HL-60 (cell line): Measurements from ENCODE around the gene ABLIM1.

ENCODE experiments used
- DNase-seq, 2 experiments: peaks; one replicate each; pipeline ENCODE4 v3.0.0-alpha.2; 2010 to 2020; ENCODE audit warnings: low read depth in 1 of 2, low spot score in 1 of 2
- H3K27ac ChIP-seq: fragments of 250-450 bp; sonication (Bioruptor Pico); replicated peaks from 2 replicates; pipeline ENCODE4 v1.5.1; 2020; ENCODE audit warnings: mild to moderate bottlenecking, moderate library complexity
- H3K27me3 ChIP-seq: fragments of 250-450 bp; sonication (Bioruptor Pico); 2 replicates; pipeline ENCODE4 v1.5.1; 2021; ENCODE audit warnings: mild to moderate bottlenecking, moderate library complexity; ENCODE audit not compliant: insufficient read depth, poor library complexity, severe bottlenecking
- H3K4me3 ChIP-seq: replicated peaks from 2 replicates; pipeline ENCODE4 v1.5.1; 2011; ENCODE audit warnings: mild to moderate bottlenecking, control low read depth, low read length; ENCODE audit not compliant: insufficient read depth
- GABPA ChIP-seq: IDR thresholded peaks from 2 replicates; pipeline ENCODE4 v1.6.1; 2012; ENCODE audit warnings: low read depth
- POLR2AphosphoS5 ChIP-seq: IDR thresholded peaks from 2 replicates; pipeline ENCODE4 v1.6.1; 2012; ENCODE audit warnings: low read depth
- SPI1 ChIP-seq: IDR thresholded peaks from 2 replicates; pipeline ENCODE4 v1.6.1; 2012; ENCODE audit warnings: low read depth, mild to moderate bottlenecking, borderline replicate concordance
- TF ChIP-seq, protein P1 (sequence below): IDR thresholded peaks from 2 replicates; pipeline ENCODE4 v1.6.1; 2012; ENCODE audit warnings: low read depth; ENCODE audit not compliant: insufficient replicate concordance
- TF ChIP-seq, protein P2 (sequence below): IDR thresholded peaks from one replicate; pipeline ENCODE4 v1.5.1; 2011; ENCODE audit warnings: low read length, control low read depth, inconsistent platforms; ENCODE audit not compliant: insufficient read depth

Gene ABLIM1

DNA sequence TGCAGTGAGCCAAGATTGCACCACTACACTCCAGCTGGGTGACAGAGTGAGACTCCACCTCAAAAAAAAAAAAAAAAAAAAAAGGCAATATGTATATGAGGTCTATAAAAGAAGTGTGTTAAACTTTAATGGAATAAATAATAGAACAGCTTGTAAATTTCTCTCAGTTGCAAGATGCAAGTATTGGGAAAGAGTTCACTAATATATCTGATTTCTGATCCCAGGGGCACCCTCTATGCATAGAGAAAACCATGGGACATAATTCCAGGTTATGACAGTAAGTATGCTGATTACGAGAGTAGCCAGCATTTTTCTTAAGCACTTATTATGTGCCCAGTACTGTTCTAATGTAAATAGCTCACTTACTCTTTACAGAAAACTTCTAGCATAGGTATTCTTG is 187.7 kb downstream of the ABLIM1 start:
- no peak for DNase-seq
- Histone ChIP-seq H3K4me3 (no peak overlapping the region), H3K27ac (no peak overlapping the region), H3K27me3 (no peaks in the 10 kb centered on the region)
- TF ChIP-seq, protein P1, sequence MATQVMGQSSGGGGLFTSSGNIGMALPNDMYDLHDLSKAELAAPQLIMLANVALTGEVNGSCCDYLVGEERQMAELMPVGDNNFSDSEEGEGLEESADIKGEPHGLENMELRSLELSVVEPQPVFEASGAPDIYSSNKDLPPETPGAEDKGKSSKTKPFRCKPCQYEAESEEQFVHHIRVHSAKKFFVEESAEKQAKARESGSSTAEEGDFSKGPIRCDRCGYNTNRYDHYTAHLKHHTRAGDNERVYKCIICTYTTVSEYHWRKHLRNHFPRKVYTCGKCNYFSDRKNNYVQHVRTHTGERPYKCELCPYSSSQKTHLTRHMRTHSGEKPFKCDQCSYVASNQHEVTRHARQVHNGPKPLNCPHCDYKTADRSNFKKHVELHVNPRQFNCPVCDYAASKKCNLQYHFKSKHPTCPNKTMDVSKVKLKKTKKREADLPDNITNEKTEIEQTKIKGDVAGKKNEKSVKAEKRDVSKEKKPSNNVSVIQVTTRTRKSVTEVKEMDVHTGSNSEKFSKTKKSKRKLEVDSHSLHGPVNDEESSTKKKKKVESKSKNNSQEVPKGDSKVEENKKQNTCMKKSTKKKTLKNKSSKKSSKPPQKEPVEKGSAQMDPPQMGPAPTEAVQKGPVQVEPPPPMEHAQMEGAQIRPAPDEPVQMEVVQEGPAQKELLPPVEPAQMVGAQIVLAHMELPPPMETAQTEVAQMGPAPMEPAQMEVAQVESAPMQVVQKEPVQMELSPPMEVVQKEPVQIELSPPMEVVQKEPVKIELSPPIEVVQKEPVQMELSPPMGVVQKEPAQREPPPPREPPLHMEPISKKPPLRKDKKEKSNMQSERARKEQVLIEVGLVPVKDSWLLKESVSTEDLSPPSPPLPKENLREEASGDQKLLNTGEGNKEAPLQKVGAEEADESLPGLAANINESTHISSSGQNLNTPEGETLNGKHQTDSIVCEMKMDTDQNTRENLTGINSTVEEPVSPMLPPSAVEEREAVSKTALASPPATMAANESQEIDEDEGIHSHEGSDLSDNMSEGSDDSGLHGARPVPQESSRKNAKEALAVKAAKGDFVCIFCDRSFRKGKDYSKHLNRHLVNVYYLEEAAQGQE, result no peak
- TF ChIP-seq GABPA, result no peak
- TF ChIP-seq SPI1, result no peak
- no peak for TF ChIP-seq POLR2AphosphoS5
- TF ChIP-seq, protein P2, sequence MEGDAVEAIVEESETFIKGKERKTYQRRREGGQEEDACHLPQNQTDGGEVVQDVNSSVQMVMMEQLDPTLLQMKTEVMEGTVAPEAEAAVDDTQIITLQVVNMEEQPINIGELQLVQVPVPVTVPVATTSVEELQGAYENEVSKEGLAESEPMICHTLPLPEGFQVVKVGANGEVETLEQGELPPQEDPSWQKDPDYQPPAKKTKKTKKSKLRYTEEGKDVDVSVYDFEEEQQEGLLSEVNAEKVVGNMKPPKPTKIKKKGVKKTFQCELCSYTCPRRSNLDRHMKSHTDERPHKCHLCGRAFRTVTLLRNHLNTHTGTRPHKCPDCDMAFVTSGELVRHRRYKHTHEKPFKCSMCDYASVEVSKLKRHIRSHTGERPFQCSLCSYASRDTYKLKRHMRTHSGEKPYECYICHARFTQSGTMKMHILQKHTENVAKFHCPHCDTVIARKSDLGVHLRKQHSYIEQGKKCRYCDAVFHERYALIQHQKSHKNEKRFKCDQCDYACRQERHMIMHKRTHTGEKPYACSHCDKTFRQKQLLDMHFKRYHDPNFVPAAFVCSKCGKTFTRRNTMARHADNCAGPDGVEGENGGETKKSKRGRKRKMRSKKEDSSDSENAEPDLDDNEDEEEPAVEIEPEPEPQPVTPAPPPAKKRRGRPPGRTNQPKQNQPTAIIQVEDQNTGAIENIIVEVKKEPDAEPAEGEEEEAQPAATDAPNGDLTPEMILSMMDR, result no peak

DNA sequence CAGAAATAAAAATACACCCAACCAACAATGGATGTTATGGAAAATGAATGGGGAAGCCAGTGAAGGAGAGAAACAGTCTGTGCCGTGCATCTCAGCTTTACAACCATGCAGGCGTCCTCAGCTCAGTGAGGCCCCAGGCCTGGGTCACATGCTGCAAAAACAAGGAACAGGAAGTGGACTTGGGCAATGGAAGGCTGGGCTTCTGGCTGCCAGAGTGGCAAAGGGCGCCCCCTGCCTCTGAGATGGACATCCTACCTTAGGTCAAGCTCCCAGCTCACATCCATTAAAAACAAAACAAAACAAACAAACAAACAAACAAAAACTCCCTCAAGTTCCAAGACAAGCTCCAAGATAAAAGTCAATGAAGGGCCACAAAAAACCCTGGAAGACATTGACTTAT is 199.1 kb downstream of the ABLIM1 start:
- no peaks in the 10 kb centered on the region for H3K27me3 ChIP-seq
- peak overlapping the region; percentile 26; the same call in 1 of the 2 replicates for H3K27ac ChIP-seq
- TF ChIP-seq GABPA (no peak), SPI1 (peak; percentile 87), POLR2AphosphoS5 (no peak; the same call in 1 of the 2 replicates)
- TF ChIP-seq, protein P2, result peak; percentile 3
- TF ChIP-seq, protein P1, result no peak
- H3K4me3 ChIP-seq, result no peak overlapping the region
- peak; percentile 23 to 84 for DNase-seq

DNA sequence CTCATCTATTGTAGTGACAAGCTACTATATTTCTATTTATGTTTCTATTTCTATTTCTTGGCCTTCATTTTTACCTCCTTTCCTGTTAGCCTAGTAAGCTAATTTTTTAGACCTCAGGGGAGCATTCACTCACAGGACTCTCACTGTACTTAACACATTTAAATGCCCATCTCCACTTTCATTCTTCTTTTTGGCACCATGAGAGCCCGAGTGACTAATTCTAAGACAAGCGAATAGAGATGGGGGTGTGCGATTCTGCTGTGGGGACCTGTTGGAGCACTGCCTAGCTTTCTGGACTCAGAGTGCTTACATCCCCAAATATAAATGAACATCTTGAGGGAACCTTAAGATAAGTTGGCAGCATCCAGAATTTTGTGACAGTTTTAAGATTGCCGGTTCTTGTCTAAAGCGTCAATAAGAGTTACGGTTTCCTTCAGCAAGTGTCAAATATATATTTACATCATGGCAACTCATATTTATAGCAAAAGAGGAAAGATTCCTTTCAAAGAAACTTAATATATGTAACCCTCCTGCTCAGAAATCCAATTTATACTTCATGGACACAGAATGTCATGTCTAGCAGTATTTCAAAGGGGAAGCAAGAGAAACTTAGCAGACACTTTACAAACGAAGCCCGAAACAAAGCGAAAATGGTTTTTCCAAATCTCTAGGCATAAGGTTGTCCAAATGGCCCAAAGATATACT is 199.7 kb downstream of the ABLIM1 start:
- peak overlapping the region; percentile 26; the same call in 1 of the 2 replicates for H3K27ac ChIP-seq
- no peak for DNase-seq
- H3K27me3 ChIP-seq, result no peaks in the 10 kb centered on the region
- TF ChIP-seq, protein P1, result no peak
- no peak for TF ChIP-seq POLR2AphosphoS5
- TF ChIP-seq, protein P2, result no peak
- no peak overlapping the region for H3K4me3 ChIP-seq
